Cardiac septum (tissue), 1 donor: ENCODE results near the gene KIF12. TPM values are rescaled to one million over a fixed set of nuclear protein-coding genes. Genes with fewer than 3 reads are reported as not detected.
"Not testable (repeated sequence)": the region's sequence is repeated elsewhere in the genome, so short reads cannot be mapped to it uniquely, and the experiment has no call there.

ENCODE experiments used
- DNase-seq: peaks from one replicate; pipeline ENCODE4 v3.0.0-alpha.2; 2020; ENCODE audit warnings: low spot score
- intact Hi-C: fragments of 100-400 bp; cut with DNase I; formaldehyde crosslinking; loops from one replicate; pipeline ENCODE4 v1.14.0; 2022
- total RNA-seq: library from RNA; stranded (reverse); fragmentation: NEBNext Ultra II Directional; extraction: Animal tissue kit (Norgen Biotek cat#: 25700); gene quantifications from one replicate; pipeline ENCODE4 v1.2.1, GENCODE V29; 2021
- donor health status: DM: no; HTN: no; CAD: no.

Gene KIF12
- total RNA-seq, 1 donor from 2014 or later: not detected

GRCh38 chr9:114055894-114056293 is 43.2 kb downstream of the KIF12 start:
- peak; percentile 31 for DNase-seq
- intact Hi-C loops: loop anchor here (10.0 kb wide), 1 partner anchor 59 kb away; no protein-coding TSS in a partner anchor

GRCh38 chr9:114055061-114055460 is 44.0 kb downstream of the KIF12 start:
- intact Hi-C loops: loop anchor here (10.0 kb wide), 1 partner anchor 60 kb away; no protein-coding TSS in a partner anchor

DNA sequence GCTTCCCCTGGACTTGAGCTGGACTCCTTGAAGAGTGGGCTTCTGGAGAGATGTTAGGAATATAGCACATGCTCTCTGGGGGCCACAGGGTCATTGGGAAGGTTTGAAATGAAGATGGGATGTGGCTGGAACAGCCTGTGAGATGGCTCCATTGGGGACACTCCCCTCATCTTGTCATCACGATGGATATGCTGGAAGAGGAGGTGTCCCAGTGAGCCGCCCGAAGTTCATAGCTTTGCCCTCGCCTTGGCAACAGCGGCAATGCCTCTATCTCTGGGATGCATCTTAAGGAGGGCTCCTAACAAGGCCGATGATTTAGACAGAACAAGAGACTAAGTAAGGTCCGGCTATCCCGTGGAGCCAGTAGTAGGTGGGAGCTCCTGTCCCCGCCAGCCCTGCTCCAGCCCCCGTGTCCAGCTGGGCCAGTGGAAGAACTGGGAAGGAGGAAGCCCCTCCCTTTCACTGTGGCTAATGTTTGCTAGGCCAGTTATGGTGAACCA is 44.9 kb downstream of the KIF12 start:
- intact Hi-C loops: loop anchor here (10.0 kb wide), 1 partner anchor 61 kb away; no protein-coding TSS in a partner anchor
- DNase-seq: peak; percentile 43

More at GRCh38 chr9:114055061-114055460, 44.0 kb downstream of the KIF12 start:
- peak; percentile 50 for DNase-seq

DNA sequence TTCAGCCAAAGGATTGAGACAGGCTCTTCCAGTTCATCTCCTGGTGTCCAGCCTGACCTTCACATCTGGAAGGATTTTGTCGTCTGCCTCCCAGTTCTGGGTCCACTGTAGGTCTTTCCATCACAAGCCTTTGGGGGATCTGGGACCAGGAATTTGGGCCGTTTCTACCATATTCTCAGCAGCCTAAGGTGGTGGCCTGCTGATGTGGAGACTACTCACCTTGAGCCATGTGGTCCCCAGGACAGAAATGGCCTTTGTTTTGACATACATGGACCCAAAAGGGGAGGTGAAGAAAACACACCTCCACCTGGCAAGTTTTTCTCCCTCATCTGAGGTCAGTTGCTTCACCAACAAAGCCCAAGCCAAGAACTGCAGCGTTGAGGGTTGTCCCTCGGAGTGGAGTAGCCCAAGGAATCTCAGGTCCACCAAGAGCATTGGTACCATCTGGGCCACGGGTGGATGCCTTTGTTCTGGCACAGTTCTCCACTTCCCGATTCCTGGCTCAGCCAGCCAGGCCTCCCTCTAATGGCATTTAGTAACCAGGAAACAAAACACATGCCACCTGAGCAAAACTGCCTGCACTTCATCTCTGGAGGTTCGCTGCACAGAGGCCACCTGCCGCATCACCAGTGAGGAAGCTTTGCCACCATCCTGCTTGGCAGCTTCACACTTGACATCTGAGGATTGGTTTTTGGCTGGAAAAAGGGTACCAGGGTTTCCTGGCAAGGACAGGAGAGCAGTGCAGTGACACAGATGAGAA is 45.7 kb downstream of the KIF12 start:
- peak; percentile 35 for DNase-seq
- intact Hi-C loops: loop anchor here (10.0 kb wide), 1 partner anchor 61 kb away; no protein-coding TSS in a partner anchor

DNA sequence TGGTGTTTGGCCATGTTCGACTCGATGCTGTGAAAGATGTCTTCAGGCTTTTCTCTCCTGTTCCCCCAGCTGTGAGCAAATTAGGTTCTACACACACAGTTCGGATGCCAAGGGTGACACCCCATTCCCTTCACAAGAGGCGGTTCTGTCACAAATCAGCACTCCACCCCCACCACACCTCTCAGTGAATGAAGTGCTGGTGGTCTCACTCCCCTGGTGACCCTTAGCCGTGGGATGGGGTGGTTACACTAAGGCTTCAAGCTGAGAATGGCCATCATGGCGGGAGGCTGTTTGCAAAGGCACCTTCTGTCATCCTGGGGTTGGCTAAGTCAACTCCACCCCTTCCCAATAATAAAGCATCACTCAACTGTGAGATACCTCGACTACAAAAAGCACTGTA is 47.4 kb downstream of the KIF12 start:
- DNase-seq: no peak
- intact Hi-C loops: loop anchor here (10.0 kb wide), 1 partner anchor 63 kb away; no protein-coding TSS in a partner anchor

GRCh38 chr9:114051281-114051680 is 47.8 kb downstream of the KIF12 start:
- peak; percentile 17 for DNase-seq
- intact Hi-C loops: loop anchor here (10.0 kb wide), 1 partner anchor 64 kb away; no protein-coding TSS in a partner anchor

GRCh38 chr9:114050646-114051045 is 48.4 kb downstream of the KIF12 start:
- DNase-seq: peak; percentile 65
- intact Hi-C loops: loop anchor here (10.0 kb wide), 1 partner anchor 64 kb away; no protein-coding TSS in a partner anchor

DNA sequence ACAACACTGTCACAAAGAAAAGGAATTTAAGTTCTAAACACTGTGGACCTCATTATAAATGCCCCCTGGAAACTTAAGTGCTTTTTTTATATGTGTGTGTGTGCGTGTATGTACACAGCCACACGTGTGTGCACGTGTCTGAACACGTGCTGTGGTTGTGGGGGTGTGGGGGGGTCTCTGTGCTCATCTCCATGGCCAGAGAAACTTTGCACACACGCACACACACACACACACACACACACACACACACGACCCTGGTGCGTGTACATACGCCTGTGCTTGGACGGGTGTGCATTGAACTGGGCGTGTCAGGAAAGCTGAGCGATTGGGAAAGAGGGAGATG is 48.9 kb downstream of the KIF12 start:
- DNase-seq: peak; percentile 10
- intact Hi-C loops: loop anchor here (10.0 kb wide), 1 partner anchor 65 kb away; no protein-coding TSS in a partner anchor

DNA sequence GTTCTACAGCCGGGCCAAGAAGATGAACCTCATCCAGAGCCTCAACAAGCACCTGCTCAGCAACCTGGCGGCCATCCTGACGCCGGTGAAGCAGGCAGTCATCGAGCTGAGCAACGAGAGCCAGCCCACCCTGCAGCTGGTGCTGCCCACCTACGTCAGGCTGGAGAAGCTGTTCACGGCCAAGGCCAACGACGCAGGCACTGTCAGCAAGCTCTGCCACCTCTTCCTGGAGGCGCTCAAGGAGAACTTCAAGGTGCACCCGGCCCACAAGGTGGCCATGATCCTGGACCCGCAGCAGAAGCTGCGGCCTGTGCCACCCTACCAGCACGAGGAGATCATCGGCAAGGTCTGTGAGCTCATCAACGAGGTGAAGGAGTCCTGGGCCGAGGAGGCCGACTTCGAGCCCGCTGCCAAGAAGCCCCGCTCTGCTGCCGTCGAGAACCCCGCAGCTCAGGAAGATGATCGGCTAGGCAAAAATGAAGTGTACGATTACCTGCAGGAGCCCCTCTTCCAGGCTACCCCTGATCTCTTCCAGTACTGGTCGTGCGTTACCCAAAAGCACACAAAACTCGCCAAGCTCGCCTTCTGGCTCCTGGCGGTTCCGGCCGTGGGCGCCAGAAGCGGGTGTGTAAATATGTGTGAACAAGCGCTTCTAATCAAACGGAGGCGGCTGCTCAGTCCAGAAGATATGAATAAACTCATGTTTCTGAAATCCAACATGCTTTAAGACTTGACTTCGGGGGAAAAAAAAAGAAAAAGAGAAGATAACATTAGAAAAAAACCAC is 49.5 kb downstream of the KIF12 start:
- intact Hi-C loops: loop anchor here (10.0 kb wide), 1 partner anchor 65 kb away; no protein-coding TSS in a partner anchor
- peak; percentile 47 for DNase-seq

- peak; percentile 66 for DNase-seq
- intact Hi-C loops: no loop called here
These were observed 50.3 kb downstream of the KIF12 start for GRCh38 chr9:114048533-114049415.

- peak; percentile 24 for DNase-seq
- intact Hi-C loops: no loop called here
These were observed 51.4 kb downstream of the KIF12 start for GRCh38 chr9:114047717-114048116.

DNA sequence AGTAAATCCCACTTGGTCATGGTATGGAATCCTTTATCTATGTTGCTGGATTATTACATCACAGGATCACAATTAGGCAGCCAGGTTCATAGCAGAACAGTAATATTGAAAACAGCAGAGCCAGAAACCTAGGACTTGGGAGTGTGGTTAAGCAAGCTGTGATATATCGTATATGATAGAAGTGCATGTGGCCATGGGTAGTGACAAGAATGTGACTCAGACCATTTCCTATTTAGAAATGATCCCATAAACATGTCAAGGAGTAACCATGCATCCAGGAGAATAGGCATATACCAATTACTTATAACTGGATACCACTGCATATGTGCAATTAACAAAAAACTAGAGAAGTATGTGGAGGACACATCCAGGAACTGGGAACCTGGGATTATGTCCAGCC is 52.2 kb downstream of the KIF12 start:
- intact Hi-C loops: no loop called here
- DNase-seq: no peak

DNA sequence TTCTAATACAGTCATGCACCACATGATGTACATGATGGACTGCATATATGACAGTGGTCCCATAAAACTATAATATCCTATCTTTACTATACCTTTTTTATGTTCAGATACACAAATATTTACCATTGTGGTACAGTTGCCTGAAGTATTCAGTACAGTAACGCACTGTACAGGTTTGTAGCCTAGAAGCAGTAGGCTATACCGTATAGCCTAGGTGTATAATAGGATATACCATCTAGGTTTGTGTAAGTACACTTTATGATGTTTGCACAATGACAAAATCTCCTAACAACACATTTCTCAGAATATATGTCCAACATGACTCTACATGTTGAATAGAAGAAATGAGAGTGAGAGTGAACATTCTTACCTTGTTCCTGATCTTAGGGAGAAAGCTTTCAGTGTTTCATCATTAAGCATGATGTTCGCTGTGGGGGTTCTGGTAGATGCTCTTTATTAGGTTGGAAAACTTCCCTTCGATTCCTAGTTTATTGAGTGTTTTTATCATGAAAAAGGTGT is 52.8 kb downstream of the KIF12 start:
- intact Hi-C loops: no loop called here
- DNase-seq: no peak

DNA sequence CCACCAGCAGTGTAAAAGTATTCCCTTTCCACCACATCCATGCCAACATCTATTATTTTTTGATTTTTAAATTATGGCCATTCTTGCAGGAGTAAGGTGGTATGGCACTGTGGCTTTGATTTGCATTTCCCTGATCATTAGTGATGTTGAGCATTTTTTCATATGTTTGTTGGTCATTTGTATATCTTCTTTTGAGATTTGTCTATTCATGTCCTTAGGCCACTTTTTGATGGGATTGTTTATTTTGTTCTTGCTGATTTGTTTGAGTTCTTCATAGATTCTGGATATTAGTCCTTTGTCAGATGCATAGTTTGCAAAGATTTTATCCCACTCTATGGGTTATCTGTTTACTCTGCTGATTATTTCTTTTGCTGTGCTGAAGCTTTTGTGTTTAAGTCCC is 55.4 kb downstream of the KIF12 start:
- intact Hi-C loops, DNase-seq: not testable (repeated sequence)

Other genes with a start within 250 kb of the KIF12 start
- gene ZNF618, start 223.0 kb downstream of the KIF12 start, total RNA-seq: 1.7 TPM
- not detected for gene AMBP, start 21.0 kb downstream of the KIF12 start, total RNA-seq
- 12.8 TPM for gene COL27A1, start 56.2 kb upstream of the KIF12 start, total RNA-seq
- gene ORM1, start 223.8 kb upstream of the KIF12 start, total RNA-seq: not detected
- 0.32 TPM for gene ORM2, start 230.6 kb upstream of the KIF12 start, total RNA-seq